ENCODE data around the gene DDX52.

The DDX52 gene

DNA sequence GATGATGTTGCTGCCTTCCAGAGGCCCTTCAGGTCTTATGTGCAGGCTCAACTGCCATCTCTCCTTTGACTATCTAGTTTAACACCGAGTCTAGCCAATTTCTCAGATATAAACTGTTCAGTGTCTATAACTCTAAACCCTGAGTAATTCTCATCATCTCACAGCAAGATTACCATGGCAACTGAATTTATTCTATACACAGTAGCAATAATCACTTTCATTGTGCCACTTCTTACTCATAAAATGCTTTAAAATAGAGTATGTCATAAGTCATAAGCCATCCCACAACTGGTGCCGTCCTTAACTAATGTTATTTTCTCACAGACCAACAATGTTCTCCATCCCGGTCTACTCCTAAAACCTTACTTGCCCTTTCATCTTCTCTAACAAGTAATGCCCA lies 79.0 kb downstream of the DDX52 start:
- Histone ChIP-seq H3K4me1 (ENCODE audit: control insufficient read depth, low read length) (no peaks in the 10 kb centered on the region), H3K27ac (ENCODE audit: low read depth, low read length) (no peak overlapping the region), H3F3A (ENCODE audit: control insufficient read depth, insufficient read depth) (no peaks in the 10 kb centered on the region; the same call in 1 of the 2 replicates), H3K4me3 (ENCODE audit: low read length) (no peak overlapping the region), H3K9me3 (ENCODE audit: control insufficient read depth, insufficient read depth, low read length) (no peaks in the 10 kb centered on the region), H3K36me3 (ENCODE audit: control insufficient read depth, low read length) (peaks cover 81% of the 10 kb centered on the region), H3K79me2 (ENCODE audit: control insufficient read depth, low read length) (no peaks in the 10 kb centered on the region), H3K27me3 (ENCODE audit: control insufficient read depth, low read length) (no peaks in the 10 kb centered on the region), H3K9me2 (replicated peaks; ENCODE audit: control insufficient read depth, low read length) (no peaks in the 10 kb centered on the region), H3K4me2 (ENCODE audit: low read length) (no peak overlapping the region), H4K20me1 (ENCODE audit: control insufficient read depth, insufficient read depth, low read depth, low read length) (peaks cover 3% of the 10 kb centered on the region; the same call in 1 of the 2 replicates)
- no peak for TF ChIP-seq EZH2phosphoT487 (IDR thresholded peaks at IDR 0.05; ENCODE audit: borderline replicate concordance, low read length)
- TF ChIP-seq, protein P1, sequence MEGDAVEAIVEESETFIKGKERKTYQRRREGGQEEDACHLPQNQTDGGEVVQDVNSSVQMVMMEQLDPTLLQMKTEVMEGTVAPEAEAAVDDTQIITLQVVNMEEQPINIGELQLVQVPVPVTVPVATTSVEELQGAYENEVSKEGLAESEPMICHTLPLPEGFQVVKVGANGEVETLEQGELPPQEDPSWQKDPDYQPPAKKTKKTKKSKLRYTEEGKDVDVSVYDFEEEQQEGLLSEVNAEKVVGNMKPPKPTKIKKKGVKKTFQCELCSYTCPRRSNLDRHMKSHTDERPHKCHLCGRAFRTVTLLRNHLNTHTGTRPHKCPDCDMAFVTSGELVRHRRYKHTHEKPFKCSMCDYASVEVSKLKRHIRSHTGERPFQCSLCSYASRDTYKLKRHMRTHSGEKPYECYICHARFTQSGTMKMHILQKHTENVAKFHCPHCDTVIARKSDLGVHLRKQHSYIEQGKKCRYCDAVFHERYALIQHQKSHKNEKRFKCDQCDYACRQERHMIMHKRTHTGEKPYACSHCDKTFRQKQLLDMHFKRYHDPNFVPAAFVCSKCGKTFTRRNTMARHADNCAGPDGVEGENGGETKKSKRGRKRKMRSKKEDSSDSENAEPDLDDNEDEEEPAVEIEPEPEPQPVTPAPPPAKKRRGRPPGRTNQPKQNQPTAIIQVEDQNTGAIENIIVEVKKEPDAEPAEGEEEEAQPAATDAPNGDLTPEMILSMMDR (IDR thresholded peaks at IDR 0.05; ENCODE audit: low read depth, low read length, poor library complexity, severe bottlenecking) = no peak

DNA sequence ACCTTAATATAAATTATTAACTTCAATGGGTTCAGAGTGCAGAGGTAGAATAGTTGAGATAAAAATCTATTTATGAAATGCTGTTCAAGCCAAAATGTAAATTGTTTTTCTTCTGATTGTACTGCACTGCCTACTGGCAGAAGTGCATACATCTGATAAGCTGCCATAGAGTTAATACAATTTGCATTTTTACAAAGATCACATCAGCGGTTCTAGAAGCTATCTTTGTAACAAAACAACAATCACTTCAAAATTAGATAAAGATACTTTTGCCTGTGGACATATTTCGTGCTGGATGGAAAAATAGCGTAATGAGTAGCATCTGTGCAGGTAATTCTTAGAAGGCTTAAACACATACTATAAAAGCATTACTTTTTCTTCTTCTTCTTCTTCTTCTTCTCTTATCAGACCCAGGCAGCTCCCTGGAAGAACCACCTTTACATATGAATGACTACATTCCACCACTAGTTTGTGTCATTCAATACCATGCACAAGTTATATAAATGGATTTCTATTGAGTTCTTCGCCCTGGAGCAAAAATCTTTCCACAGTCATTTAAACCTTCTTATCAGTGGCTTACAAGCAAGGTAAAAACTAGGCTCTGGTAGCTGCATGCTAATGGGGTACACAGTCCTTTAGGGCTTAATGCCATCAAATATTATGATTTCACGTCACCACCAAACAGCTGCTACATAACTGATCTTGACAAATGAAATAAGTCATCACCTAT lies 81.1 kb downstream of the DDX52 start:
- TF ChIP-seq EZH2phosphoT487 (IDR thresholded peaks at IDR 0.05; ENCODE audit: borderline replicate concordance, low read length) = no peak
- TF ChIP-seq, protein P1 (IDR thresholded peaks at IDR 0.05; ENCODE audit: low read depth, low read length, poor library complexity, severe bottlenecking) = no peak
- Histone ChIP-seq H3K9me2 (replicated peaks; ENCODE audit: control insufficient read depth, low read length) (no peaks in the 10 kb centered on the region), H3K36me3 (ENCODE audit: control insufficient read depth, low read length) (peaks cover 81% of the 10 kb centered on the region), H3K79me2 (ENCODE audit: control insufficient read depth, low read length) (no peaks in the 10 kb centered on the region), H3K4me1 (ENCODE audit: control insufficient read depth, low read length) (no peaks in the 10 kb centered on the region), H4K20me1 (ENCODE audit: control insufficient read depth, insufficient read depth, low read depth, low read length) (peaks cover 3% of the 10 kb centered on the region; the same call in 1 of the 2 replicates), H3K4me3 (ENCODE audit: low read length) (no peak overlapping the region), H3K4me2 (ENCODE audit: low read length) (no peak overlapping the region), H3K27ac (ENCODE audit: low read depth, low read length) (no peak overlapping the region), H3K27me3 (ENCODE audit: control insufficient read depth, low read length) (no peaks in the 10 kb centered on the region), H3F3A (ENCODE audit: control insufficient read depth, insufficient read depth) (no peaks in the 10 kb centered on the region; the same call in 1 of the 2 replicates), H3K9me3 (ENCODE audit: control insufficient read depth, insufficient read depth, low read length) (no peaks in the 10 kb centered on the region)
